SK-N-SH (cell line): ENCODE measurements around the gene SPINT3.

ENCODE experiments used
- CTCF ChIP-seq: fragments of 200-600 bp; sonication (generic); IDR thresholded peaks from 2 replicates; pipeline ENCODE4 v1.6.1; 2017; ENCODE audit warnings: antibody characterized with exemption, mild to moderate bottlenecking, moderate library complexity
- EP300 ChIP-seq, 2 experiments: IDR thresholded peaks; 2 replicates each; pipeline versions ENCODE4 v1.4.0 to v1.6.1; 2012; ENCODE audit warnings: borderline replicate concordance in 1 of 2, low read depth in 1 of 2, low read length in 1 of 2
- EZH2phosphoT487 ChIP-seq: fragments of 200-600 bp; sonication (generic); IDR thresholded peaks from 2 replicates; pipeline ENCODE4 v1.6.1; 2017; ENCODE audit warnings: low read depth, mixed run types, mild to moderate bottlenecking, antibody characterized with exemption, moderate library complexity, borderline replicate concordance
- JUND ChIP-seq: IDR thresholded peaks from 2 replicates; pipeline ENCODE4 v1.4.0; 2012
- RAD21 ChIP-seq: IDR thresholded peaks from 2 replicates; pipeline ENCODE4 v1.6.1; 2012; ENCODE audit warnings: mild to moderate bottlenecking, low read length
- REST ChIP-seq: IDR thresholded peaks from 2 replicates; pipeline ENCODE4 v1.6.1; 2012; ENCODE audit warnings: mild to moderate bottlenecking, low read depth, low read length, moderate library complexity
- TEAD4 ChIP-seq: IDR thresholded peaks from 2 replicates; pipeline ENCODE4 v1.4.0; 2012; ENCODE audit warnings: mild to moderate bottlenecking, borderline replicate concordance; ENCODE audit not compliant: insufficient read depth
- YY1 ChIP-seq: IDR thresholded peaks from 2 replicates; pipeline ENCODE4 v1.4.0; 2012; ENCODE audit warnings: low read depth, mild to moderate bottlenecking

- TF ChIP-seq EZH2phosphoT487: no peak
- no peak for TF ChIP-seq YY1
- no peak for TF ChIP-seq EP300 (IDR thresholded peaks at IDR 0.05; ENCODE audit: borderline replicate concordance in 1 of 2, low read depth in 1 of 2, low read length in 1 of 2)
- TF ChIP-seq TEAD4: no peak
- TF ChIP-seq CTCF: no peak
- no peak for TF ChIP-seq REST
- no peak for TF ChIP-seq JUND
- TF ChIP-seq RAD21: no peak
Measured at GRCh38 chr20:45509091-45509490, 6.3 kb downstream of the SPINT3 start.
